ENCODE data around the gene DOP1A.
A peak's percentile ranks its signal among the peaks of the same experiment; 100 is the strongest.
"Not testable (repeated sequence)": the region's sequence is repeated elsewhere in the genome, so short reads cannot be mapped to it uniquely, and the experiment has no call there.

The DOP1A gene

GRCh38 chr6:83155794-83156193, 88.3 kb downstream of the DOP1A start:
- no peak for DNase-seq (ENCODE audit: low read depth)

- DNase-seq (ENCODE audit: low read depth): no peak
Observed at GRCh38 chr6:83160167-83160566, 92.7 kb downstream of the DOP1A start.

GRCh38 chr6:83167726-83168278, 100.3 kb downstream of the DOP1A start:
- DNase-seq (ENCODE audit: low read depth): no peak

- DNase-seq (ENCODE audit: low read depth): no peak
Observed at GRCh38 chr6:83168556-83168955, 101.1 kb downstream of the DOP1A start.

GRCh38 chr6:83169106-83169505, 101.6 kb downstream of the DOP1A start:
- no peak for DNase-seq (ENCODE audit: low read depth)

GRCh38 chr6:83169511-83169910, 102.0 kb downstream of the DOP1A start:
- no peak for DNase-seq (ENCODE audit: low read depth)

- DNase-seq (ENCODE audit: low read depth): no peak
Observed at GRCh38 chr6:83176246-83176645, 108.8 kb downstream of the DOP1A start.

- DNase-seq (ENCODE audit: low read depth): no peak
Observed at GRCh38 chr6:83180426-83180950, 113.0 kb downstream of the DOP1A start.

- DNase-seq (ENCODE audit: low read depth): no peak
Observed at GRCh38 chr6:83182114-83182513, 114.6 kb downstream of the DOP1A start.

GRCh38 chr6:83183082-83183828, 115.8 kb downstream of the DOP1A start:
- DNase-seq (ENCODE audit: low read depth): no peak

- DNase-seq (ENCODE audit: low read depth): no peak
Observed at GRCh38 chr6:83185096-83185495, 117.6 kb downstream of the DOP1A start.

- DNase-seq (ENCODE audit: low read depth): no peak
Observed at GRCh38 chr6:83188501-83188900, 121.0 kb downstream of the DOP1A start.

GRCh38 chr6:83190626-83191025, 123.2 kb downstream of the DOP1A start:
- no peak for DNase-seq (ENCODE audit: low read depth)

GRCh38 chr6:83191974-83192373, 124.5 kb downstream of the DOP1A start:
- DNase-seq (ENCODE audit: low read depth): not testable (repeated sequence)

GRCh38 chr6:83192456-83192855, 125.0 kb downstream of the DOP1A start:
- no peak for DNase-seq (ENCODE audit: low read depth)

GRCh38 chr6:83192871-83193746, 125.6 kb downstream of the DOP1A start, which contains the start of the genes PGM3 and RWDD2A:
TSS of gene PGM3 (minus strand) at chr6:83193265. CDS start at chr6:83191012, 2,253 bp downstream.
TSS of gene RWDD2A (plus strand) at chr6:83193357. CDS start at chr6:83194452, 1,095 bp downstream.
- peak; percentile 82 for DNase-seq (ENCODE audit: low read depth)

GRCh38 chr6:83193747-83194566, 126.5 kb downstream of the DOP1A start:
- DNase-seq (ENCODE audit: low read depth): no peak

GRCh38 chr6:83198486-83199172, 131.2 kb downstream of the DOP1A start:
- no peak for DNase-seq (ENCODE audit: low read depth)

GRCh38 chr6:83199173-83199862, 131.8 kb downstream of the DOP1A start:
- no peak for DNase-seq (ENCODE audit: low read depth)

- DNase-seq (ENCODE audit: low read depth): no peak
Observed at GRCh38 chr6:83199863-83200225, 132.4 kb downstream of the DOP1A start.

All from activated gamma-delta T cell treated with anti-CD3 and anti-CD28 coated beads, Interleukin-2, amount 50 U/mL, for 16 hours (primary cell).